ENCODE results near the gene ADRA2C. TPM values are rescaled to one million over a fixed set of nuclear protein-coding genes. Genes with fewer than 3 reads are reported as not detected.

Gene ADRA2C
- total RNA-seq, 2 experiments from 2014 or later: 0.21 TPM; not detected in 1

DNA sequence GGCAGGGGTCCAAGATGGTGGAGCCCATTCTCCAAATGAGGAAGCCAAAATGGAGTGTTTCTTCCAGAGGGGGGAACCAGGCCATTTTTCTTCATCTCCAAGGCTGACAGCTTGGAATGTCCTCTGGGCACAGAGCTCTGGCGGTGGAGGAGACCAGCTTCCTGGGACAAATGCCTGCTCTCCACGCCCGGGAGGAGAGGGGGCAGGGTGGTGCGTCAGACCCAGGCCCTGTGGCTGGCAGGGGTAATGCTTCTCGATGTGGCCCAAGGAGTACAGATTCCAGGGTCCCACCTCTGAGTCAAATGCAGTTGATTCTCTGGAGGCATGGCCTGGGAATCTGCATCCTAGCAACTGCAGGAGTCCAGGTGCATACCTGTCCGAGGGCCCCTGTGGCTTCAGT is 44.6 kb upstream of the ADRA2C start:
- CTCF ChIA-PET (ENCODE audit: unreplicated experiment): no interaction called here
- no peak overlapping the region for H3K4me2 ChIP-seq (ENCODE audit: low read length)
- H3K36me3 ChIP-seq (ENCODE audit: insufficient read depth, low read length): no peaks in the 10 kb centered on the region
- intact Hi-C loops (cut with micrococcal nuclease; ENCODE audit: unreplicated experiment): no loop called here
- H3K4me1 ChIP-seq (ENCODE audit: insufficient read depth, low read length, poor library complexity, severe bottlenecking): no peaks in the 10 kb centered on the region
- H4K20me1 ChIP-seq (ENCODE audit: insufficient read depth, low read length): no peaks in the 10 kb centered on the region
- no peaks in the 10 kb centered on the region for H3K9me2 ChIP-seq (ENCODE audit: insufficient read depth, low read length)
- H3K79me2 ChIP-seq (ENCODE audit: insufficient read depth, low read depth, low read length): no peaks in the 10 kb centered on the region
- H3K4me3 ChIP-seq (ENCODE audit: low read depth, low read length, poor library complexity, severe bottlenecking): no peak overlapping the region
- no peak overlapping the region for H3K27ac ChIP-seq (ENCODE audit: low read depth, low read length, poor library complexity, severe bottlenecking)
- POLR2A ChIA-PET: no interaction called here
- no peak for TF ChIP-seq EZH2phosphoT487 (IDR thresholded peaks at IDR 0.05; ENCODE audit: borderline replicate concordance, low read depth, low read length)
- TF ChIP-seq, protein P1, sequence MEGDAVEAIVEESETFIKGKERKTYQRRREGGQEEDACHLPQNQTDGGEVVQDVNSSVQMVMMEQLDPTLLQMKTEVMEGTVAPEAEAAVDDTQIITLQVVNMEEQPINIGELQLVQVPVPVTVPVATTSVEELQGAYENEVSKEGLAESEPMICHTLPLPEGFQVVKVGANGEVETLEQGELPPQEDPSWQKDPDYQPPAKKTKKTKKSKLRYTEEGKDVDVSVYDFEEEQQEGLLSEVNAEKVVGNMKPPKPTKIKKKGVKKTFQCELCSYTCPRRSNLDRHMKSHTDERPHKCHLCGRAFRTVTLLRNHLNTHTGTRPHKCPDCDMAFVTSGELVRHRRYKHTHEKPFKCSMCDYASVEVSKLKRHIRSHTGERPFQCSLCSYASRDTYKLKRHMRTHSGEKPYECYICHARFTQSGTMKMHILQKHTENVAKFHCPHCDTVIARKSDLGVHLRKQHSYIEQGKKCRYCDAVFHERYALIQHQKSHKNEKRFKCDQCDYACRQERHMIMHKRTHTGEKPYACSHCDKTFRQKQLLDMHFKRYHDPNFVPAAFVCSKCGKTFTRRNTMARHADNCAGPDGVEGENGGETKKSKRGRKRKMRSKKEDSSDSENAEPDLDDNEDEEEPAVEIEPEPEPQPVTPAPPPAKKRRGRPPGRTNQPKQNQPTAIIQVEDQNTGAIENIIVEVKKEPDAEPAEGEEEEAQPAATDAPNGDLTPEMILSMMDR (conservative IDR thresholded peaks at IDR 0.05; ENCODE audit: low read length): no peak
- H2AFZ ChIP-seq (ENCODE audit: low read length): no peak overlapping the region
- 0 out of 2 replicates have a peak, but pooled peaks cover 6% of the 10 kb centered on the region for H3K9me3 ChIP-seq (ENCODE audit: low read length)
- no peak for DNase-seq (ENCODE audit: low spot score)
- no TSS peak for BruUV-seq (replicated peaks)

DNA sequence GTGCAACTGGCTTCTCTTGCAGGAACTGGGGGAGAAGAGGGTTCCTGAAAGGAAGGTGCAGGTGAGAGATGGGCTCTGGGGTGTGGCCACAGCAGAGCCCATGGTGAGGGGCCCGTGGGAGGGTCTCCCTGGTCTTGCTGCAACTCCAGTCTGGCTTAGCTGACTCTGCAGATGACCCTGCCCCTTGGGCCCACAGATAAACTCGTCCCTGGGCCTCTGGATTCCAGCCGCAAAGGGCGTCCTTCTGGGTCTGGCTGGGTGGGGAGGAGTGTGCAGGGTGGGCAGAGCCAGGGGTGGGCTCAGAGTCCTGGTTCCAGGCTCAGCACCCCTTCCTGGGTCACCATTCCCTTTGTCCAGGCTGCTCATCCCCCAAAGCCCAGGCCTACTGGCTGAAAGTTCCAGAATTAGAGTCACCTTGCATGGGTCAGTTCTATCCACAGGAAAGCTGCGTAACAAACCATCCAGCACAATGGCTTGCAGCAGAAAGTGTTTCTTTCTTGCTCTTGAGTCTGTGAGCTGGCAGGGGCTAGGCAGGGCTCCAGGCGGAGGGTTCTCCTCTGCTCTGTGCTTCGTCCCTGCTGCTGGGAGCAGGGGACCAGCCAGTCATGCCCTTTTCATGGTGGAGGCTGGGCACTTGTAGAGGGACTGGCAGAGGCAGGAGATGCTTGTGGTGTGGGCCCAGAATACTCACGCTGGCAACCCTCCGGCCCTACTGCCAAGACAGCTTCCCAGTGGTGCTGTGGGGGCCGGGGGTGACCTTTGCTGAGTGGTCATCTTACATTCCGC is 43.5 kb upstream of the ADRA2C start:
- 0 out of 2 replicates have a peak, but pooled peaks cover 6% of the 10 kb centered on the region for H3K9me3 ChIP-seq (ENCODE audit: low read length)
- H3K27ac ChIP-seq (ENCODE audit: low read depth, low read length, poor library complexity, severe bottlenecking): no peak overlapping the region
- H3K36me3 ChIP-seq (ENCODE audit: insufficient read depth, low read length): no peaks in the 10 kb centered on the region
- DNase-seq (ENCODE audit: low spot score): no peak
- no peaks in the 10 kb centered on the region for H3K9me2 ChIP-seq (ENCODE audit: insufficient read depth, low read length)
- no TSS peak for BruUV-seq (replicated peaks)
- no peak overlapping the region for H3K4me2 ChIP-seq (ENCODE audit: low read length)
- intact Hi-C loops (cut with micrococcal nuclease; ENCODE audit: unreplicated experiment): no loop called here
- H3K4me3 ChIP-seq (ENCODE audit: low read depth, low read length, poor library complexity, severe bottlenecking): no peak overlapping the region
- POLR2A ChIA-PET: no interaction called here
- no peak for TF ChIP-seq EZH2phosphoT487 (IDR thresholded peaks at IDR 0.05; ENCODE audit: borderline replicate concordance, low read depth, low read length)
- TF ChIP-seq, protein P1 (conservative IDR thresholded peaks at IDR 0.05; ENCODE audit: low read length): no peak
- no peaks in the 10 kb centered on the region for H3K79me2 ChIP-seq (ENCODE audit: insufficient read depth, low read depth, low read length)
- H4K20me1 ChIP-seq (ENCODE audit: insufficient read depth, low read length): no peaks in the 10 kb centered on the region
- CTCF ChIA-PET (ENCODE audit: unreplicated experiment): no interaction called here
- no peaks in the 10 kb centered on the region for H3K4me1 ChIP-seq (ENCODE audit: insufficient read depth, low read length, poor library complexity, severe bottlenecking)
- no peak overlapping the region for H2AFZ ChIP-seq (ENCODE audit: low read length)

DNA sequence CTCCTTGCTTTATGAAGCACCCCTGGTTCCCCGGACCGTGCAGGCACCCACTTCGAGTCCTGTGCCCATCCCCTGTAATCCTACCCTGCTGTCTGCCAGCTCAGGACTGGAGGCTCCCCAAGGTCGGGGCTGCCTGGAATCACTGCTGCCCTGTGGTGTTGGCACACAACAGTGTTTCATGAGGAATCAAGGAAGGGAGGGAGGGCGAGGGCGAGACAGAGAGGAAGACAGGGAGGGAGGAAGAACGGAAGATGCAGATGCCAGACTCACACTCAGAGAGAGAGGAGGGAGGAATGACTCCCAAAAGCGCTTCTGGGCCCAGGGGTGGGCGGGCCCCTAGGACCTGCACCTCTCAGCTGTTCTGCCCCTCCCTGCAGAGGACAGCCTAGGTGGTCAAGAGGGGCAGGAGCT is 42.9 kb upstream of the ADRA2C start:
- no peaks in the 10 kb centered on the region for H3K9me2 ChIP-seq (ENCODE audit: insufficient read depth, low read length)
- no peak for TF ChIP-seq EZH2phosphoT487 (IDR thresholded peaks at IDR 0.05; ENCODE audit: borderline replicate concordance, low read depth, low read length)
- TF ChIP-seq, protein P1 (conservative IDR thresholded peaks at IDR 0.05; ENCODE audit: low read length): no peak
- H4K20me1 ChIP-seq (ENCODE audit: insufficient read depth, low read length): no peaks in the 10 kb centered on the region
- H3K36me3 ChIP-seq (ENCODE audit: insufficient read depth, low read length): no peaks in the 10 kb centered on the region
- H3K4me3 ChIP-seq (ENCODE audit: low read depth, low read length, poor library complexity, severe bottlenecking): no peak overlapping the region
- no TSS peak for BruUV-seq (replicated peaks)
- no peak overlapping the region for H3K27ac ChIP-seq (ENCODE audit: low read depth, low read length, poor library complexity, severe bottlenecking)
- H2AFZ ChIP-seq (ENCODE audit: low read length): no peak overlapping the region
- no peaks in the 10 kb centered on the region for H3K79me2 ChIP-seq (ENCODE audit: insufficient read depth, low read depth, low read length)
- no peaks in the 10 kb centered on the region for H3K4me1 ChIP-seq (ENCODE audit: insufficient read depth, low read length, poor library complexity, severe bottlenecking)
- ChIA-PET POLR2A (no interaction called here), CTCF (ENCODE audit: unreplicated experiment) (no interaction called here)
- no peak overlapping the region for H3K4me2 ChIP-seq (ENCODE audit: low read length)
- DNase-seq (ENCODE audit: low spot score): no peak
- 0 out of 2 replicates have a peak, but pooled peaks cover 6% of the 10 kb centered on the region for H3K9me3 ChIP-seq (ENCODE audit: low read length)
- intact Hi-C loops (cut with micrococcal nuclease; ENCODE audit: unreplicated experiment): no loop called here

Measured in OCI-LY7 (cell line).